Endometrial microvascular endothelial cells (primary cell): ENCODE results near the gene CLEC7A. TPM values are rescaled to one million over a fixed set of nuclear protein-coding genes. Genes with fewer than 3 reads are reported as not detected.

ENCODE experiments used
- in situ Hi-C: cut with HindIII; loops from 2 replicates; pipeline ENCODE4 v1.10.0; 2017; ENCODE audit warnings: low sequenced_read_pairs, low pct_unique_long_range_greater_than_20kb; ENCODE audit errors: inconsistent ontology term
- total RNA-seq: library from RNA; depleted of rRNA; stranded (reverse); fragments of >200 nt; gene quantifications from one replicate; pipeline ENCODE4 v1.2.3, GENCODE V29; 2015; ENCODE audit errors: inconsistent ontology term

The CLEC7A gene
- 0.84 TPM for total RNA-seq

DNA sequence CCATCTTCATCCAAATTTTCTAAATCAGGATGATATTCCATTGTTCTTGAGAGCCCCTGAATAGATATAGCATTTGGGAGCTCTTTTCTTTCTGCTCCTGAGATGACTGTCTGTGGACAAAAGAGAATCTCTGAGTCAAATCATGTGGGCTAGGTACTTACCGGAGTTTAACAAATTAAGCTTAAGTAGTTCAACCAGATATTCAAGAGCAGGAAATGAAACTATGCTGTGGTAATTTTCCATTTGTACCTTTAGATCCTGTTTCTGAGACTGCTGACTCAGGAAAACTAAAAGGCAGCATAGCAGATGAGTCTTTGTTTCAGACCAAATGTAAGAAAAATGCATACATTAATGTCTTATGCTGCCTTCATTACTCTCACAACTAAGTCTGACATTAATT lies at the start of gene CLEC7A:
CLEC7A (minus strand) TSS at position 158 of the 400 bp plus-strand sequence; CDS start at position 41, 117 bp downstream.
- in situ Hi-C loops = no loop called here

- in situ Hi-C loops = no loop called here
Measured at GRCh38 chr12:10179776-10180181, 49.8 kb upstream of the CLEC7A start.

DNA sequence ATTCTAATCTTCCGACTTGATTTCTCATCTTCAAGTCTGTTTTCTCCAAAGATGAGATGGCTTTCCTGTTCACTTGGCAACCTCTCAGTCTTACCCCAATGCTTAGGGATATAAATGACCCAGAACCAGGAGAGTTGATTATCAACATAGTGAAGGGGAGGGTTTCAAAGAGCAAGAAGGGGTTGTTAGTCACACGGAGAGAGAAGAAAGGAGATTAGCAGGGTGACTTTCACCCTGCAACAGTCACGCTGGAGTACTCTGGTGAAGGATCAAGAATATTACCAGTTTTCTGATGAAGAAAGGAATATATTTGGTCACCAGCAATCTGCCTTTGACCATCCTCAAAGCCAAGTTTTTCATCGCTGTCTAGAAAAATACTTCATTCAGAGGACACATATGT lies 48.8 kb upstream of the CLEC7A start, which contains the start of gene TMEM52B:
TMEM52B (plus strand) TSS at position 212 of the 400 bp plus-strand sequence. CDS start 543 bp downstream, outside the sequence.
- in situ Hi-C loops = no loop called here

- in situ Hi-C loops = no loop called here
Measured at GRCh38 chr12:10175846-10176636, 46.0 kb upstream of the CLEC7A start.

GRCh38 chr12:10174986-10175614 lies 45.1 kb upstream of the CLEC7A start:
- in situ Hi-C loops = loop anchor here (25.0 kb wide), 1 partner anchor 438 kb away; the partner anchor contains the start of gene CLECL1

DNA sequence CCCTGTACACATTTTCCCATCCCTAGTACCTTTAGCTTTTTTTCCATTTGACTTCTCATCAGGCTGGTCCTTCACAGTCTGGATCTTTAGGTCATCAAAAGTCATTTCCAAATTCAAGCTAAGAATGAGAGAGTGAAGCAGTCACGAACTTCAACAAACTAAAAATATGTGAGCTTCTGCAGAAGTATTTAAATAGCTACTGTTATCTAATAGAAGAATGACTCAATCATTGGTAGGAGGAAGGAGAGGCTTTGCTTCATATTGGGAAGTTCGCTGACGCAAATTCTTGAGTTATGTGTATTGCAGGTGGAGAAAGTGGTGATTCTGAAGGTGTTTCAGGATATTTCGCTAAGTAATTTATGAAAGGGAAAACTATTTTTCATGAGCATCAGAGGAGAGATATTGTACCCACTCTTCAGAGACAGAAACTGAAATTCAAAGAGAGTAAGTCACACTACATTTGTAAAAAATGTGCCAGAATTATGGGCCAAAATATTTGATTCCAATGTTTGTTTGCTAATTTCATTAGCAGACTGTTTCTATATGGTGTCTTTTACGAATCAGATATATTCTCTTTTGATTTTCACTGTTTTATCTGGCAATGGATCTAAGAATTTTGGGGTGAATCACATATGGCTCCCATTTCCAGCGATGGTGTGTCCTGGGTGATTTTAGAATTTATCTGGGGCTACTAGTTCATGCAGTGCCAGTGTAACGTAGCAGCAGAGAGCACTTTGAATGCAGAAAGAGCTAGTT lies 42.2 kb upstream of the CLEC7A start, which contains the start of gene OLR1:
OLR1 (minus strand) TSS at position 160 of the 756 bp plus-strand sequence; CDS start at position 105, 55 bp downstream.
- in situ Hi-C loops = loop anchor here (25.0 kb wide), 1 partner anchor 435 kb away; the partner anchor contains the start of gene CLECL1

GRCh38 chr12:10170216-10170615 lies 40.2 kb upstream of the CLEC7A start:
- in situ Hi-C loops = loop anchor here (25.0 kb wide), 1 partner anchor 433 kb away; the partner anchor contains the start of gene CLECL1

DNA sequence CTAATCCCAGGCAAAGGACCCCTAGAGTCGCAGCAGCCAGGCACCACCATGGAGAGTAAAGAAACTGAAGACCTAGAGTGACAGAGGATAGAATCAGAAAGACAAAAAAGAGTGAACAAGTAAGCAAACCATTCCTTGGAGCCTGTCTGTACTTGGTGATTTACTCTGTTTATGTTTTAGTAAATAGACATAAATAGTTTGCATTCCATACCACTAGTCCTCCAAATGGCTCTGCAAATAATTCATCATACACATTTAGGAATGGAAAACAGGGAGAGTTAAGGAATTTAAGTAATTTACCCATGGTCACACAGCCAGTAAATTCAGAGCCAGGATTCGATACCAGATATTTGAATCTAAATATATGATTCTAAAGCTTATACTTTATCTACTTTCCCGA lies 39.1 kb upstream of the CLEC7A start:
- in situ Hi-C loops = loop anchor here (25.0 kb wide), 1 partner anchor 432 kb away; the partner anchor contains the start of gene CLECL1

DNA sequence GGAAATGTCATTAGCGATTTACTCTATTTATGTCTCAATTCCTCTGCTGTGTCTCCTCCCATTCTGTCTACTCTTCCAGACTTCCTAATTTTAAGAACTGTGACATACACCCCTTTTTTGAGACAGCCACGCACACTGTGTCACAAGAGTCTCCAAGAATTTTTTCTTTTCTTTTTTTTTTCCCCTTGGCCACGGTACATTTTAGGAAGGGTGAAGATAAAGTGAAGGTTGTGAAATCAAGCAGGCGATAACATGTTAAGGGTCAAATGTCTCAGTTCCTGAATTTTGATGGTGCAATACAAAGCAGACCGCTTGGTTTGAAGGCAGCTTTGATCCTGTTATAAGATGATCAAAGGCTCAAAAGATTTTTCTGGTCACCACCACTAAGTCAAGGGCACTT lies 37.6 kb upstream of the CLEC7A start:
- in situ Hi-C loops = loop anchor here (25.0 kb wide), 1 partner anchor 430 kb away; the partner anchor contains the start of gene CLECL1

- in situ Hi-C loops = loop anchor here (25.0 kb wide), 1 partner anchor 428 kb away; the partner anchor contains the start of gene CLECL1
Measured at GRCh38 chr12:10165421-10165820, 35.4 kb upstream of the CLEC7A start.

DNA sequence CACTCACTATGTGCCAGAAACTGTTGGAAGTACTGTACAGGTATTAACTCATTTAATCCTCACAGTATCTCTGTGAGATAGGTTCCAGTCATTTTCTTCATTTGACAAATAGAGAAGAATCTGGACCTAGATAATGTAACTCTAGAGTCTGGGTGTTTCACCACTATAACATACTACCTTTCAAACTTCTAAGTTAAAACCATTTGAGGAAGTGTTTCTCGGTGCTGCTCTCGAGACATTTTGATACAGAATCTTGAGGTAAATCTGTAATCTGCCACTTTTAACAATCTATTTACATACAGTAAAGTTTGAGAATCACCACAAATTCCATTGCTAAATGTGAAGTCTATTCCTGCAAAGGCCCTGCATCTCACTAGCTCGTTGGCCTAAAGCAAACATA lies 33.1 kb upstream of the CLEC7A start:
- in situ Hi-C loops = loop anchor here (25.0 kb wide), 1 partner anchor 426 kb away; the partner anchor contains the start of gene CLECL1

- in situ Hi-C loops = loop anchor here (25.0 kb wide), 1 partner anchor 424 kb away; the partner anchor contains the start of gene CLECL1
Measured at GRCh38 chr12:10160617-10161385, 30.8 kb upstream of the CLEC7A start.

GRCh38 chr12:10159280-10159679 lies 29.3 kb upstream of the CLEC7A start:
- in situ Hi-C loops = loop anchor here (25.0 kb wide), 1 partner anchor 422 kb away; the partner anchor contains the start of gene CLECL1

DNA sequence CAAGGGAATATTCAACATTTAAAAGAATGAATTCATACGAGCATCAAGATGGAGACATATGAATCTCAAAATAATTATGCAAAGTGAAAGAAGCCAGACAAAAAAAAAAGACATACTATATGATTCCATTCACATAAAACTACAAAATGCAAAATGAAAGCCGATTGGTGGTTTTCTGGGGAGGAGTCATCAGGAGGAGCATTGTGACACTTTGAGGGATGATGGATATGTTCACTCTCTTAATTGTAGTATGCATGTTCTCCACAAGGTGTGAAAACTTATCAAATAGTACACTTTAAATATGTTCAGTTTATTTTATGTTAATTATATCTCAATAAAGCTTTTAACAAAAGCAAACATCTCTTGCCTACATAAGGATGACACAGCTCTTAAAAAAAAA lies 28.4 kb upstream of the CLEC7A start:
- in situ Hi-C loops = loop anchor here (25.0 kb wide), 1 partner anchor 421 kb away; the partner anchor contains the start of gene CLECL1

DNA sequence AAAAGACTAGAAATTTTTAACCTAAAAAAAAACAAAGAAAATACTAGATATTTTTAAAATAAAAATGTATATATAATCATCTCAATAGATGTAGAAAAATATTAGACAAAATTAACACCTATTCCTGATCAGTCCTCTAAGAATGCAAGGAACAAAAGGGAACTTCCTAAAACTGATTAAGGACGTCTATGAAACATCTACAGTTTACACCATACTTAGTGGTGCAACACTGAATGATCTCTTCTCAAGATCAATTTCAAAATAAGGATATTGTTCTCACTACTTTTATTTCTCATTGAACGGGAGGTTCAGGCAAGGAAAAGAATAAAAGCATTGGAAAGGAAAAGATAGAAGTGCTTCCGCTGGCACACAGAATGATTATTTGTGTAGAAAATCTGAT lies 26.0 kb upstream of the CLEC7A start:
- in situ Hi-C loops = loop anchor here (25.0 kb wide), 1 partner anchor 419 kb away; the partner anchor contains the start of gene CLECL1

GRCh38 chr12:10154145-10154496 lies 24.1 kb upstream of the CLEC7A start:
- in situ Hi-C loops = loop anchor here (25.0 kb wide), 1 partner anchor 417 kb away; the partner anchor contains the start of gene CLECL1

DNA sequence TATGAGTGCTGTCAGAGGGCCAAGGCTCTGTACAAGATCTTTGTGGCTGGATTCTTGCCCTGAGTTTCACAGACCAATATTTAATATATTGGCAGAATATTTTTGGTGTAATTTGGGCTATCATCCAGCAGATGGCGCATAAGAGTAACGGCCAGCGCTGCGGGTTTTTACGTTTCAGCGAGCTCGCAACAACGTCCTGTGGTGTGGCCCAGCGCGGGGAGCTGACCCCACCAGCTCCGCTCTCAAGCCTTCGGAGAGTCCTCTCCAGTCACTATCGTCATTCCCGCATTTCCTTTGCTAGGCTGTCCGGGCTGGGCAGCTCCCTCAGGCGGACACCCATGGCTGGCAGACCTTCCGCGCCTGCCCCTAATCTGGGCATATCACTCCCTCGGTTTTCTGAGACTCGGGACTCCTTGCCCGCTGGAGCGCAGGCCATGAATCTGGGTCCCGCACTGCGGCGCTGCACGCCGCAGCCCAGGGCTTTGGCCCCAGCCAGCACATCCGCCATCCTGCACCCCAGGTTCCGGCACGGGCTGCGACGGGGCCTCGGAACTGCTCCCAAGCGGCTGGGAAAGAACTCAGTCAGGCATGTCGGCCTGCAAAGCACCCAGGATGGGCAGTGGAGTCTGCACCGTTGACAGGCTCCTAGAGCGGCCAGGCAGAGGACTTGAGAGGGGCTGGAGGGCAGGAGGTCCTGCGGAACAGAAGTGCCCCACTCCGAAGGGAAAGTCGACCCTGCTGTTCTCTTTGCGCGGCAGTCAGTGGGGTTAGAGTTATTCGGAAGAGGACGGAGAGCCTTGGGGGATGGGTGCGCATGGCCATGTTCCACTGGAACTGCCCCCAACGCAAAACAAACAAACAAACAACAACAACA lies 23.5 kb upstream of the CLEC7A start:
- in situ Hi-C loops = loop anchor here (25.0 kb wide), 1 partner anchor 416 kb away; the partner anchor contains the start of gene CLECL1
